Astrocyte (in vitro differentiated cells and primary cell): ENCODE results near the gene VARS2. TPM values are rescaled to one million over a fixed set of nuclear protein-coding genes. Genes with fewer than 3 reads are reported as not detected.
"Not testable (repeated sequence)": the region's sequence is repeated elsewhere in the genome, so short reads cannot be mapped to it uniquely, and the experiment has no call there.

ENCODE experiments used
- DNase-seq: peaks from one replicate; pipeline ENCODE4 v3.0.0-alpha.2; 2010; ENCODE audit warnings: low read depth
- FAIRE-seq: peaks from 2 replicates; lab custom pipeline; 2011; peaks lifted over from hg19 to GRCh38; lab: Jason Lieb, UNC
- H2AFZ ChIP-seq: 2 replicates; pipeline ENCODE4 v1.6.0; 2012; ENCODE audit warnings: low read depth, low read length, inconsistent platforms
- H3K27ac ChIP-seq: 2 replicates; pipeline ENCODE4 v1.5.1; 2011; ENCODE audit warnings: low read depth, low read length, inconsistent platforms
- H3K27me3 ChIP-seq: 2 replicates; pipeline ENCODE4 v1.6.0; 2011; ENCODE audit warnings: low read length, inconsistent platforms; ENCODE audit not compliant: insufficient read depth
- H3K36me3 ChIP-seq: 2 replicates; pipeline ENCODE4 v1.5.1; 2011; ENCODE audit warnings: low read length, inconsistent platforms; ENCODE audit not compliant: insufficient read depth
- H3K4me1 ChIP-seq: 2 replicates; pipeline ENCODE4 v1.5.1; 2011; ENCODE audit warnings: low read length, inconsistent platforms; ENCODE audit not compliant: insufficient read depth
- H3K4me2 ChIP-seq: 2 replicates; pipeline ENCODE4 v1.6.0; 2012; ENCODE audit warnings: low read length, inconsistent platforms
- H3K4me3 ChIP-seq: 2 replicates; pipeline ENCODE4 v1.5.1; 2011; ENCODE audit warnings: low read depth, mild to moderate bottlenecking, low read length, inconsistent platforms; ENCODE audit not compliant: insufficient read depth
- H3K79me2 ChIP-seq: 2 replicates; pipeline ENCODE4 v1.6.0; 2012; ENCODE audit warnings: mild to moderate bottlenecking, low read length, inconsistent platforms; ENCODE audit not compliant: insufficient read depth
- H3K9ac ChIP-seq: 2 replicates; pipeline ENCODE4 v1.6.0; 2012; ENCODE audit warnings: mild to moderate bottlenecking, low read length, inconsistent platforms
- H3K9me3 ChIP-seq: 2 replicates; pipeline ENCODE4 v1.5.1; 2012; ENCODE audit warnings: low read depth, mild to moderate bottlenecking, low read length, inconsistent platforms; ENCODE audit not compliant: insufficient read depth
- H4K20me1 ChIP-seq: 2 replicates; pipeline ENCODE4 v1.6.0; 2012; ENCODE audit warnings: low read length, inconsistent platforms; ENCODE audit not compliant: insufficient read depth
- H3K27ac Mint-ChIP-seq: one replicate; pipeline ENCODE4 v1.8.0; 2021; ENCODE audit warnings: mild to moderate bottlenecking, mixed read lengths; ENCODE audit not compliant: unreplicated experiment
- H3K27me3 Mint-ChIP-seq: one replicate; pipeline ENCODE4 v1.8.0; 2021; ENCODE audit warnings: low read depth, mixed read lengths; ENCODE audit not compliant: unreplicated experiment
- H3K36me3 Mint-ChIP-seq: one replicate; pipeline ENCODE4 v1.8.0; 2021; ENCODE audit warnings: low read depth, mixed read lengths; ENCODE audit not compliant: unreplicated experiment
- H3K4me1 Mint-ChIP-seq: one replicate; pipeline ENCODE4 v1.8.0; 2021; ENCODE audit warnings: low read depth, mixed read lengths; ENCODE audit not compliant: unreplicated experiment
- H3K4me3 Mint-ChIP-seq: one replicate; pipeline ENCODE4 v1.8.0; 2021; ENCODE audit warnings: mild to moderate bottlenecking, moderate library complexity, mixed read lengths; ENCODE audit not compliant: unreplicated experiment
- H3K9me3 Mint-ChIP-seq: one replicate; pipeline ENCODE4 v1.8.0; 2021; ENCODE audit warnings: mild to moderate bottlenecking, mixed read lengths; ENCODE audit not compliant: unreplicated experiment
- EZH2 ChIP-seq: IDR thresholded peaks from 2 replicates; pipeline ENCODE4 v1.6.1; 2012; ENCODE audit warnings: mild to moderate bottlenecking, low read length, inconsistent platforms; ENCODE audit not compliant: insufficient read depth
- total RNA-seq: library from RNA; stranded (reverse); gene quantifications from 2 replicates; pipeline ENCODE4 v1.2.1, GENCODE V29; 2021
- TF ChIP-seq, protein P1 (sequence below): IDR thresholded peaks from 2 replicates; pipeline ENCODE4 v1.5.1; 2011; ENCODE audit warnings: low read depth, mild to moderate bottlenecking, inconsistent platforms, low read length, moderate library complexity; ENCODE audit not compliant: insufficient read depth

VARS2 gene
- total RNA-seq, 1 donor from 2014 or later, result 19.8 TPM

DNA sequence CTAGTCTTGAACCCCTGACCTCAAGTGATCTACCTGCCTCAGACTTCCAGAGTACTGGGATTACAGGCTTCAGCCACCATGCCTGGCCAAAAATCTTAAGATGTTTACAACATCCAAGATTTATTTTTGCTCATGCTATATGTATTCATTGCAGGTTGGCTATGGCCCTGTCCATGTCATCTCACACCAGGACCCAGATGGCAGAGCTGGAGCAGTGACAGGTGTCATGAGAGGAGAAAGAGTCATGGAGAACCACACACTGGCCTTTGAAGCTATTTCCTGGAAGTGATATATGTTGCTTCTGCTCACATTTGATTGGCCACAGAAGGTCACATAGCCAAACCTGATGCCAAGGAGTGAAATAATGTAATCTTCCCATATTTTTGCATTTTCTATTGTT, 43.5 kb upstream of the VARS2 start:
- Mint-ChIP-seq H3K4me3 (no peak overlapping the region), H3K27me3 (no peaks in the 10 kb centered on the region), H3K27ac (no peak overlapping the region), H3K4me1 (no peaks in the 10 kb centered on the region), H3K9me3 (peaks cover 34% of the 10 kb centered on the region), H3K36me3 (peaks cover 8% of the 10 kb centered on the region)
- Histone ChIP-seq H3K79me2 (no peaks in the 10 kb centered on the region), H3K4me2 (no peak overlapping the region), H3K9ac (no peak overlapping the region), H3K27me3 (no peaks in the 10 kb centered on the region), H3K36me3 (no peaks in the 10 kb centered on the region), H3K4me1 (no peaks in the 10 kb centered on the region), H3K9me3 (no peaks in the 10 kb centered on the region), H3K27ac (no peak overlapping the region), H4K20me1 (no peaks in the 10 kb centered on the region), H2AFZ (no peak overlapping the region), H3K4me3 (no peak overlapping the region)
- FAIRE-seq (no peak), DNase-seq (no peak)
- TF ChIP-seq, protein P1, sequence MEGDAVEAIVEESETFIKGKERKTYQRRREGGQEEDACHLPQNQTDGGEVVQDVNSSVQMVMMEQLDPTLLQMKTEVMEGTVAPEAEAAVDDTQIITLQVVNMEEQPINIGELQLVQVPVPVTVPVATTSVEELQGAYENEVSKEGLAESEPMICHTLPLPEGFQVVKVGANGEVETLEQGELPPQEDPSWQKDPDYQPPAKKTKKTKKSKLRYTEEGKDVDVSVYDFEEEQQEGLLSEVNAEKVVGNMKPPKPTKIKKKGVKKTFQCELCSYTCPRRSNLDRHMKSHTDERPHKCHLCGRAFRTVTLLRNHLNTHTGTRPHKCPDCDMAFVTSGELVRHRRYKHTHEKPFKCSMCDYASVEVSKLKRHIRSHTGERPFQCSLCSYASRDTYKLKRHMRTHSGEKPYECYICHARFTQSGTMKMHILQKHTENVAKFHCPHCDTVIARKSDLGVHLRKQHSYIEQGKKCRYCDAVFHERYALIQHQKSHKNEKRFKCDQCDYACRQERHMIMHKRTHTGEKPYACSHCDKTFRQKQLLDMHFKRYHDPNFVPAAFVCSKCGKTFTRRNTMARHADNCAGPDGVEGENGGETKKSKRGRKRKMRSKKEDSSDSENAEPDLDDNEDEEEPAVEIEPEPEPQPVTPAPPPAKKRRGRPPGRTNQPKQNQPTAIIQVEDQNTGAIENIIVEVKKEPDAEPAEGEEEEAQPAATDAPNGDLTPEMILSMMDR, result no peak

DNA sequence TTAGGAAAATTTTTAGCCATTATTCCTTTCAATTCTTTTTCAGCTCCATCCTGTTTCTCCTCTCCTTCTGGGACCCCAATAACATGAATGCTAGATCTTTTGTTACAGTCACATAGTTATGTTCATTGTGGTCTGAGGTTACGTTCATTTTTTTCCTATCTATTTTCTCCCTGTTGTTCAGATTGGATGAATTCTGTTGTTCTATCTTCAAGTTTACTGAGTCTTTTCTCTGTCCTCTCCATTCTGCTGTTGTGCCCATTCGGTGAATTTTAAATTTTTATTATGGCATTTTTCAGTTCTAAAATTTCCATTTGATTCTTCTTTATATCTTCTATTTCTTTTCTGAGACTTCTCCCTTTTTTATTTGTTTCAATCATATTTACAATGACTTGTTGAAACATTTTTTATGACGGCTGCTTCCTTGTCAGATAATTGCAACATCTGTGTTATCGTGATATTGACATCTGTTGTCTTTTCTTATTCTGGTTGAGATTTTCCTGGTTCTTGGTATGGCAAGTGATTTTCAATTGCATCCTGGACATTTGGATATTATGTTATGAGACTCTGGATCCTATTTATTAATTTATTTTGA, 42.4 kb upstream of the VARS2 start:
- Histone ChIP-seq H3K9ac (no peak overlapping the region), H4K20me1 (no peaks in the 10 kb centered on the region), H3K36me3 (no peaks in the 10 kb centered on the region), H3K27me3 (no peaks in the 10 kb centered on the region), H3K27ac (no peak overlapping the region), H3K4me1 (peaks cover 5% of the 10 kb centered on the region), H3K4me3 (no peak overlapping the region), H3K9me3 (no peaks in the 10 kb centered on the region), H3K4me2 (no peak overlapping the region), H3K79me2 (no peaks in the 10 kb centered on the region), H2AFZ (no peak overlapping the region)
- Mint-ChIP-seq H3K4me3 (peak overlapping the region; percentile 5), H3K4me1 (peaks cover 7% of the 10 kb centered on the region), H3K27ac (no peak overlapping the region), H3K27me3 (no peaks in the 10 kb centered on the region), H3K9me3 (peaks cover 34% of the 10 kb centered on the region), H3K36me3 (peaks cover 8% of the 10 kb centered on the region)
- FAIRE-seq (no peak), DNase-seq (no peak)
- no peak for TF ChIP-seq EZH2
- TF ChIP-seq, protein P1, result no peak

DNA sequence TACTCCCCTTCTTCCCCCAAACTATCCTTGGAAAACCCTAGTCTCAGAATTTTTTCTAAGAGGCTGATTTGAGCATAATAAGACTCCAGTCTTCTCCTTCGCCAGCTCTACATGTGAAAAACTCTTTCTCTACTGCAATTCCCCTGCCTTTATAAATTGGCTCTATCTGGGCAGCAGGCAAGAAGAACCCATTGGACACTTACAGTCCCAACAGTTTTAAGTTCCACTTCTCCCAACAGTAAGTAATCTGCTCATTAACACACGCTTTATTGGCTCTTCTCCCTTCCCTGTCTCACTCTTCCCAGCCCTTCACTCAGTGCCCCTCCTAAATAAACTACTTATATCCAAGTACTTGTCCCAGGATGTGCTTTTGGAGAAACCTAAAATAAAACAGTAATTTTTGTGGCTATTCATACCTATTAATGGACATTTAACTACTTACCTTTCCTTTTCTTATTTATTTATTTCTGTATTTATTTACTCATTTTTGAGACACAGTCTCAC, 40.8 kb upstream of the VARS2 start:
- H3K27me3 Mint-ChIP-seq, result no peaks in the 10 kb centered on the region
- Histone ChIP-seq H3K36me3 (no peaks in the 10 kb centered on the region), H3K27me3 (no peaks in the 10 kb centered on the region), H3K79me2 (no peaks in the 10 kb centered on the region), H2AFZ (no peak overlapping the region), H3K9me3 (no peaks in the 10 kb centered on the region), H3K4me3 (no peak overlapping the region), H4K20me1 (no peaks in the 10 kb centered on the region), H3K27ac (no peak overlapping the region), H3K4me1 (peaks cover 12% of the 10 kb centered on the region), H3K4me2 (no peak overlapping the region), H3K9ac (no peak overlapping the region)
- TF ChIP-seq, protein P1, result no peak
- no peak for TF ChIP-seq EZH2
- no peak overlapping the region for H3K4me3 Mint-ChIP-seq
- H3K9me3 Mint-ChIP-seq, result peaks cover 35% of the 10 kb centered on the region
- H3K27ac Mint-ChIP-seq, result no peak overlapping the region
- peaks cover 14% of the 10 kb centered on the region for H3K4me1 Mint-ChIP-seq
- FAIRE-seq (no peak), DNase-seq (no peak)
- peaks cover 8% of the 10 kb centered on the region for H3K36me3 Mint-ChIP-seq

DNA sequence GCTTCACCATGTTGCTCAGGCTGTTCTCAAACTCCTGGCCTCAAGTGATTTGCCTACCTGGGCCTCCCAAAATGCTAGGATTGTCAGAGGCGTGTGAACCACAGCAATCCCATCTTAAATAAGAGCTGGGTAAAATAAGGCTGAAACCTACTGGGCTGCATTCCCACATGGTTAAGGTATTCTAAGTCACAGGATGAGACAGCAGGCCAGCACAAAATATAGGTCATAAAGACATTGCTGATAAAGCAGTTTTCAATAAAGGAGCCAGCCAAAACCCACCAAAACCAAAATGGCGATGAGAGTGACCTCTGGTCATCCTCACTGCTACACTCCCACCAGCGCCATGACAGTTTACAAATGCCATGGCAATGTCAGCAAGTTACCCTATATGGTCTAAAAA, 40.2 kb upstream of the VARS2 start:
- H2AFZ ChIP-seq, H4K20me1 ChIP-seq, H3K27me3 Mint-ChIP-seq, H3K79me2 ChIP-seq, H3K9ac ChIP-seq, DNase-seq, H3K36me3 ChIP-seq, H3K27ac ChIP-seq, H3K4me3 ChIP-seq, H3K9me3 ChIP-seq, H3K27ac Mint-ChIP-seq, H3K27me3 ChIP-seq, H3K4me3 Mint-ChIP-seq, FAIRE-seq, H3K4me2 ChIP-seq, H3K36me3 Mint-ChIP-seq: not testable (repeated sequence)
- H3K4me1 ChIP-seq, result peaks cover 12% of the 10 kb centered on the region
- Mint-ChIP-seq H3K9me3 (peaks cover 35% of the 10 kb centered on the region), H3K4me1 (peaks cover 14% of the 10 kb centered on the region)
